GM23338 (cell line): ENCODE measurements around the gene AP4B1. TPM values are rescaled to one million over a fixed set of nuclear protein-coding genes. Genes with fewer than 3 reads are reported as not detected.
A peak's percentile ranks its signal among the peaks of the same experiment; 100 is the strongest.

Experiments
- ATAC-seq: fragments of 200-7000 bp; cut with Tn5 transposase; 3 replicates; pipeline ENCODE4 v1.9.1; 2020
- DNase-seq: peaks from one replicate; pipeline ENCODE4 v3.0.0-alpha.2; 2015; ENCODE audit warnings: low spot score
- H2AFZ ChIP-seq: fragments of 200-600 bp; sonication (generic); 2 replicates; pipeline ENCODE4 v1.8.0; 2016; ENCODE audit warnings: antibody characterized with exemption, mild to moderate bottlenecking, moderate library complexity
- H3F3A ChIP-seq: fragments of 200-600 bp; sonication (generic); replicated peaks from 2 replicates; pipeline ENCODE4 v1.8.0; 2017; ENCODE audit warnings: antibody characterized with exemption, mixed run types, low read depth
- H3K27ac ChIP-seq: fragments of 200-600 bp; sonication (generic); 2 replicates; pipeline ENCODE4 v1.6.1; 2016; ENCODE audit warnings: low read depth
- H3K27me3 ChIP-seq: fragments of 200-600 bp; sonication (generic); 2 replicates; pipeline ENCODE4 v1.8.0; 2016; ENCODE audit warnings: mild to moderate bottlenecking, mixed run types, moderate library complexity; ENCODE audit not compliant: insufficient read depth
- H3K36me3 ChIP-seq: fragments of 200-600 bp; sonication (generic); 2 replicates; pipeline ENCODE4 v1.8.0; 2016; ENCODE audit warnings: mild to moderate bottlenecking; ENCODE audit not compliant: insufficient read depth
- H3K4me1 ChIP-seq: fragments of 200-600 bp; sonication (generic); 2 replicates; pipeline ENCODE4 v1.8.0; 2016; ENCODE audit warnings: mild to moderate bottlenecking, moderate library complexity; ENCODE audit not compliant: insufficient read depth
- H3K4me2 ChIP-seq: fragments of 200-600 bp; sonication (generic); 2 replicates; pipeline ENCODE4 v1.7.1; 2017; ENCODE audit warnings: mixed run types
- H3K4me3 ChIP-seq: fragments of 200-600 bp; sonication (generic); 2 replicates; pipeline ENCODE4 v1.6.1; 2016; ENCODE audit warnings: mixed run types
- H3K79me2 ChIP-seq: fragments of 200-600 bp; sonication (generic); replicated peaks from 2 replicates; pipeline ENCODE4 v1.8.0; 2017; ENCODE audit warnings: mild to moderate bottlenecking; ENCODE audit not compliant: insufficient read depth
- H3K9me2 ChIP-seq: fragments of 200-600 bp; sonication (generic); 2 replicates; pipeline ENCODE4 v1.8.0; 2017; ENCODE audit not compliant: insufficient read depth
- H4K20me1 ChIP-seq: fragments of 200-600 bp; sonication (generic); replicated peaks from 2 replicates; pipeline ENCODE4 v1.8.0; 2017; ENCODE audit warnings: mild to moderate bottlenecking; ENCODE audit not compliant: insufficient read depth
- H3K27ac Mint-ChIP-seq: 2 replicates; pipeline ENCODE4 v1.8.0; 2020; ENCODE audit warnings: inconsistent platforms, mild to moderate bottlenecking, moderate library complexity, mixed read lengths
- H3K27me3 Mint-ChIP-seq: 3 replicates; pipeline ENCODE4 v1.8.0; 2022; ENCODE audit warnings: low read depth, mild to moderate bottlenecking, moderate library complexity, mixed read lengths, inconsistent platforms; ENCODE audit not compliant: insufficient read depth, poor library complexity
- H3K36me3 Mint-ChIP-seq: 3 replicates; pipeline ENCODE4 v1.8.0; 2021; ENCODE audit warnings: low read depth, mild to moderate bottlenecking, inconsistent platforms, moderate library complexity, mixed read lengths
- H3K4me1 Mint-ChIP-seq: 3 replicates; pipeline ENCODE4 v1.8.0; 2020; ENCODE audit warnings: mild to moderate bottlenecking, inconsistent platforms, mixed read lengths
- H3K4me3 Mint-ChIP-seq: 3 replicates; pipeline ENCODE4 v1.8.0; 2021; ENCODE audit warnings: moderate library complexity, mild to moderate bottlenecking, inconsistent platforms, mixed read lengths
- H3K9me3 Mint-ChIP-seq: 3 replicates; pipeline ENCODE4 v1.8.0; 2020; ENCODE audit warnings: moderate library complexity, mild to moderate bottlenecking, inconsistent platforms, mixed read lengths
- CREB1 ChIP-seq: fragments of 250-450 bp; sonication (Bioruptor Pico); IDR thresholded peaks from 2 replicates; pipeline ENCODE4 v1.5.0; 2020; ENCODE audit warnings: low read depth, mild to moderate bottlenecking, moderate library complexity
- ETS1 ChIP-seq: IDR thresholded peaks from 2 replicates; pipeline ENCODE4 v1.6.1; 2016; ENCODE audit warnings: antibody characterized with exemption
- EZH2 ChIP-seq: fragments of 200-600 bp; sonication (generic); IDR thresholded peaks from one replicate; pipeline ENCODE4 v1.8.0; 2017; ENCODE audit warnings: antibody characterized with exemption, mild to moderate bottlenecking, low read depth; ENCODE audit not compliant: unreplicated experiment
- EZH2phosphoT487 ChIP-seq: fragments of 200-600 bp; sonication (generic); IDR thresholded peaks from one replicate; pipeline ENCODE4 v1.8.1; 2018; ENCODE audit warnings: antibody characterized with exemption; ENCODE audit not compliant: unreplicated experiment
- POLR2AphosphoS5 ChIP-seq: IDR thresholded peaks from 2 replicates; pipeline ENCODE4 v1.6.1; 2016; ENCODE audit warnings: antibody characterized with exemption, low read depth
- REST ChIP-seq: IDR thresholded peaks from one replicate; pipeline ENCODE4 v1.6.1; 2018; ENCODE audit warnings: antibody characterized with exemption; ENCODE audit not compliant: unreplicated experiment
- ZNF114 ChIP-seq: fragments of 250-450 bp; sonication (Bioruptor Pico); IDR thresholded peaks from 2 replicates; pipeline ENCODE4 v1.5.0; 2020; ENCODE audit warnings: mild to moderate bottlenecking, moderate library complexity
- ZNF331 ChIP-seq: fragments of 250-450 bp; sonication (Bioruptor Pico); IDR thresholded peaks from 2 replicates; pipeline ENCODE4 v1.5.0; 2020; ENCODE audit warnings: low read depth, mild to moderate bottlenecking, moderate library complexity
- polyA plus RNA-seq: library from polyadenylated mRNA; unstranded; fragments of >200 nt; fragmentation: Nextera tagmentation; extraction: Ambion mirVana; gene quantifications from 2 replicates; pipeline ENCODE4 v1.2.1, GENCODE V29; 2016
- total RNA-seq: library from RNA; depleted of rRNA; stranded (reverse); fragments of >200 nt; shearing (Covaris generic); gene quantifications from 2 replicates; pipeline ENCODE4 v1.2.3, GENCODE V29; 2014
- TF ChIP-seq, protein P1 (sequence below), 2 experiments: fragments of 200-600 bp in 1 of 2; sonication (generic) in 1 of 2; conservative IDR thresholded peaks; 2 replicates each; pipeline versions ENCODE4 v1.5.1 to v1.6.1; 2016 to 2017; ENCODE audit warnings: antibody characterized with exemption in 2 of 2, low read depth in 2 of 2, mild to moderate bottlenecking in 2 of 2, moderate library complexity in 1 of 2

The AP4B1 gene
- total and polyA plus RNA-seq, 2 experiments from 2014 or later = 7.5 to 13.4 TPM

GRCh38 chr1:113934006-113934405 lies 29.4 kb upstream of the AP4B1 start:
- H3K36me3 ChIP-seq = no peaks in the 10 kb centered on the region
- H3K27ac ChIP-seq = no peak overlapping the region
- Mint-ChIP-seq H3K9me3 (no peaks in the 10 kb centered on the region), H3K27me3 (peaks cover 2% of the 10 kb centered on the region), H3K4me3 (no peak overlapping the region), H3K36me3 (no peaks in the 10 kb centered on the region; the same call in 2 of the 3 replicates), H3K27ac (no peak overlapping the region), H3K4me1 (peaks cover 29% of the 10 kb centered on the region)
- no peaks in the 10 kb centered on the region for H3F3A ChIP-seq
- peaks cover 92% of the 10 kb centered on the region for H3K79me2 ChIP-seq
- H4K20me1 ChIP-seq = peaks cover 28% of the 10 kb centered on the region
- peaks cover 24% of the 10 kb centered on the region for H3K4me1 ChIP-seq
- no peak for ATAC-seq
- TF ChIP-seq, protein P1, sequence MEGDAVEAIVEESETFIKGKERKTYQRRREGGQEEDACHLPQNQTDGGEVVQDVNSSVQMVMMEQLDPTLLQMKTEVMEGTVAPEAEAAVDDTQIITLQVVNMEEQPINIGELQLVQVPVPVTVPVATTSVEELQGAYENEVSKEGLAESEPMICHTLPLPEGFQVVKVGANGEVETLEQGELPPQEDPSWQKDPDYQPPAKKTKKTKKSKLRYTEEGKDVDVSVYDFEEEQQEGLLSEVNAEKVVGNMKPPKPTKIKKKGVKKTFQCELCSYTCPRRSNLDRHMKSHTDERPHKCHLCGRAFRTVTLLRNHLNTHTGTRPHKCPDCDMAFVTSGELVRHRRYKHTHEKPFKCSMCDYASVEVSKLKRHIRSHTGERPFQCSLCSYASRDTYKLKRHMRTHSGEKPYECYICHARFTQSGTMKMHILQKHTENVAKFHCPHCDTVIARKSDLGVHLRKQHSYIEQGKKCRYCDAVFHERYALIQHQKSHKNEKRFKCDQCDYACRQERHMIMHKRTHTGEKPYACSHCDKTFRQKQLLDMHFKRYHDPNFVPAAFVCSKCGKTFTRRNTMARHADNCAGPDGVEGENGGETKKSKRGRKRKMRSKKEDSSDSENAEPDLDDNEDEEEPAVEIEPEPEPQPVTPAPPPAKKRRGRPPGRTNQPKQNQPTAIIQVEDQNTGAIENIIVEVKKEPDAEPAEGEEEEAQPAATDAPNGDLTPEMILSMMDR (conservative IDR thresholded peaks at IDR 0.05; ENCODE audit: low read depth in 2 of 2) = no peak
- TF ChIP-seq EZH2phosphoT487 (no peak), ZNF331 (no peak), ETS1 (no peak)
- no peaks in the 10 kb centered on the region for H3K9me2 ChIP-seq
- no peak for DNase-seq
- no peaks in the 10 kb centered on the region for H3K27me3 ChIP-seq
- no peak overlapping the region for H2AFZ ChIP-seq
- no peak overlapping the region for H3K4me2 ChIP-seq
- no peak overlapping the region for H3K4me3 ChIP-seq

GRCh38 chr1:113931451-113931851 lies 26.9 kb upstream of the AP4B1 start:
- H3F3A ChIP-seq = 0 out of 2 replicates have a peak, but pooled peaks cover 5% of the 10 kb centered on the region
- Mint-ChIP-seq H3K4me1 (peaks cover 25% of the 10 kb centered on the region), H3K9me3 (no peaks in the 10 kb centered on the region), H3K36me3 (no peaks in the 10 kb centered on the region; the same call in 2 of the 3 replicates), H3K27me3 (peaks cover 4% of the 10 kb centered on the region), H3K4me3 (peak overlapping the region; percentile 90), H3K27ac (no peak overlapping the region)
- peaks cover 66% of the 10 kb centered on the region for H3K79me2 ChIP-seq
- peak overlapping the region; percentile 89 for H3K4me2 ChIP-seq
- H3K9me2 ChIP-seq = no peaks in the 10 kb centered on the region
- DNase-seq (no peak), ATAC-seq (no peak)
- peak overlapping the region; percentile 97; the same call in 1 of the 2 replicates for H3K4me3 ChIP-seq
- no peaks in the 10 kb centered on the region for H3K36me3 ChIP-seq
- H3K4me1 ChIP-seq = peaks cover 25% of the 10 kb centered on the region
- H3K27ac ChIP-seq = no peak overlapping the region
- H4K20me1 ChIP-seq = peaks cover 16% of the 10 kb centered on the region
- H2AFZ ChIP-seq = no peak overlapping the region
- H3K27me3 ChIP-seq = no peaks in the 10 kb centered on the region
- no peak for TF ChIP-seq ETS1
- no peak for TF ChIP-seq EZH2
- TF ChIP-seq CREB1 (CRISPR knock-in tag) = no peak
- no peak for TF ChIP-seq REST
- TF ChIP-seq ZNF331 = no peak
- no peak for TF ChIP-seq ZNF114
- TF ChIP-seq POLR2AphosphoS5 = no peak
